Measurements from ENCODE around the gene XYLT2.
"Not testable (repeated sequence)": the region's sequence is repeated elsewhere in the genome, so short reads cannot be mapped to it uniquely, and the experiment has no call there.

XYLT2 gene

DNA sequence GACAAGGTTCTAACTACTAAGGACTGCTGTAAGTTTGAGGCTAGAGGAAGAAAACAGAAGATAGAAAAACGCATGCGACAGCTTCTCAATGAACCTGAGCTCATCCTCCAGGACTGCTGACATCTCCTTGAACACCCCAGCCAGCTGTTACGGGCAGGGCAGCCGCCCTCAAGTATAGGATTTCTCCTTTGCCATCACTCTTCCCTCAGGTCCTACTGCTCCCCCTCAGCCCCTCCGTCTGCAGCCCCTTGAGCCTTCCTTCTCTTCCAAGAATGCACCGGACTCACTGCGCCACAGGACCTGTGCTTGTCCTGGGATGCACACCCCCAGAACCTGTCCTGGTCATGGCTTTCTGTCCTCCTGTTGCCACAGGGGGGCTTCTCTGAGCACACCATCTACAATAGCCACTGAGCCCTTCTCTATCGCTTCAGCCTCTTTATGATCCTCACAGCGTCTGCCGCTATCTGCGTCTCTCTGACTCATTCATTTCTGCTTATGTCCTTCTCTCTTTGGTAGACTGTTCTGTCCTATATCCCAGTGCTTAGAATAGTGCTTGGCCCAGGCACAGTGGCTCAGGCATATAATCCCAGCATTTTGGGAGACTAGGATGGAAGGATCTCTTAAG, 15.7 kb upstream of the XYLT2 start:
- Mint-ChIP-seq H3K9me3 (no peaks in the 10 kb centered on the region), H3K27ac (no peak overlapping the region), H3K27me3 (peaks cover 20 to 32% of the 10 kb centered on the region in 2 donors), H3K4me3 (no peak overlapping the region), H3K36me3 (no peaks in the 10 kb centered on the region), H3K4me1 (peaks cover 8 to 11% of the 10 kb centered on the region in 2 donors)
- DNase-seq: no peak
- no peak for ATAC-seq (replicated peaks)

GRCh38 chr17:50331085-50331791, 14.7 kb upstream of the XYLT2 start:
- no peaks in the 10 kb centered on the region for H3K9me3 Mint-ChIP-seq
- peaks cover 8 to 11% of the 10 kb centered on the region in 2 donors for H3K4me1 Mint-ChIP-seq
- H3K4me3 Mint-ChIP-seq: no peak overlapping the region
- DNase-seq (no peak), ATAC-seq (replicated peaks) (peak; percentile 38 to 75)
- peaks cover 20 to 32% of the 10 kb centered on the region in 2 donors for H3K27me3 Mint-ChIP-seq
- no peaks in the 10 kb centered on the region for H3K36me3 Mint-ChIP-seq
- H3K27ac Mint-ChIP-seq: no peak overlapping the region

- Mint-ChIP-seq H3K4me1 (peaks cover 4 to 6% of the 10 kb centered on the region in 2 donors), H3K9me3 (no peaks in the 10 kb centered on the region), H3K36me3 (no peaks in the 10 kb centered on the region), H3K4me3 (no peak overlapping the region), H3K27ac (no peak overlapping the region), H3K27me3 (peaks cover 20 to 32% of the 10 kb centered on the region in 2 donors)
- no peak for DNase-seq
- ATAC-seq (replicated peaks): no peak
Measured at GRCh38 chr17:50332196-50332595, 13.7 kb upstream of the XYLT2 start.

- H3K27ac Mint-ChIP-seq; H3K4me3 Mint-ChIP-seq; H3K4me1 Mint-ChIP-seq; H3K9me3 Mint-ChIP-seq; ATAC-seq (replicated peaks); H3K36me3 Mint-ChIP-seq; DNase-seq: not testable (repeated sequence)
- H3K27me3 Mint-ChIP-seq: peaks cover 20 to 32% of the 10 kb centered on the region in 2 donors
Measured at GRCh38 chr17:50333291-50334057, 12.5 kb upstream of the XYLT2 start.

DNA sequence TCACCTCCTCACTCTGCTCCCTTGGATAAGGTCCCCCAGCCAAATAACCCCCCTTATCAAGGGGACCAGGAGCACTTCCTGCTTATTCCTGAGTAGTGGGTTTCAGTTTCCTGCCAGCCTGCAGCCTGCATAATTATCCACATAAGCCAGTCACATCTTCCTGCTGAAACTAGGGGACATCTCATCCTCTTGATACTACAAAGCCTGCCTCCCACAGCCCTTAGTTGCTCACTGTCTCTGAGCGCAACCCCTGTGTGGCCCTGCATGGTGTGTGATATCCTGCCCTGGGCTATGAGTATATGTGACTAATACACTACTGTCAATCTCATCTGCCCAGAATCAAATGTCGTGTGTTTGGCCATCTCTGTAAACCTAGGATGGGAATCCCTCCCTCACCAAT, 8.0 kb upstream of the XYLT2 start:
- peaks cover 11 to 17% of the 10 kb centered on the region in 2 donors for H3K9me3 Mint-ChIP-seq

GRCh38 chr17:50338645-50339044, 7.3 kb upstream of the XYLT2 start:
- Mint-ChIP-seq H3K27me3 (peaks cover 4 to 16% of the 10 kb centered on the region in 2 donors), H3K4me3 (no peak overlapping the region), H3K9me3 (peaks cover 11 to 17% of the 10 kb centered on the region in 2 donors), H3K4me1 (peaks cover 2 to 4% of the 10 kb centered on the region in 2 donors), H3K27ac (no peak overlapping the region), H3K36me3 (peaks cover 0 to 12% of the 10 kb centered on the region in 2 donors)
- DNase-seq (no peak), ATAC-seq (replicated peaks) (no peak)

More for the DNA sequence above, 8.0 kb upstream of the XYLT2 start:
- Mint-ChIP-seq H3K4me1 (peaks cover 2 to 6% of the 10 kb centered on the region in 2 donors), H3K4me3 (no peak overlapping the region), H3K27me3 (peaks cover 11 to 18% of the 10 kb centered on the region in 2 donors), H3K27ac (no peak overlapping the region), H3K36me3 (peaks cover 0 to 12% of the 10 kb centered on the region in 2 donors)
- ATAC-seq (replicated peaks) (no peak), DNase-seq (no peak)

DNA sequence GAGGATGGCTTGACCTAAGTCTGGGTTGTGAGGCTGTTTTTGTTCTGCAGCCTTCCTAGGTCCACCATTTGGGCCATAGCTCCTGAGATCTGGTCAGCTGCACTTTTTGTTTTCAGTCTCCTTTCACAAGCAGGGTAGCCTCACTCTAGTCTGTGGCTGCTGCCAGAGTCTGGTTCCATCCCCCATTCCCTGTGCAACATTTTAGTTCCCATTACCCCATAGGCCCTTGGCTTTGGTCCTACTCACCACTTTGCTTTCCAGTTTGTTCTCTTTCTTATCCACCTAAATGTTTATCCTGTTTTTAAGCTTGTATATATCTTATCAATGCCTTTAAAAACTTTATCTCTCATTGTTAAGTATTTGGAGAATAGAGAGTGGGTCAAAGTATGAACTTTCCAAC, 6.5 kb upstream of the XYLT2 start:
- peaks cover 0 to 13% of the 10 kb centered on the region in 2 donors for H3K27me3 Mint-ChIP-seq
- ATAC-seq (replicated peaks) (no peak), DNase-seq (no peak)
- peaks cover 11 to 17% of the 10 kb centered on the region in 2 donors for H3K9me3 Mint-ChIP-seq
- H3K27ac Mint-ChIP-seq: no peak overlapping the region
- no peaks in the 10 kb centered on the region for H3K4me1 Mint-ChIP-seq
- no peak overlapping the region for H3K4me3 Mint-ChIP-seq
- H3K36me3 Mint-ChIP-seq: peaks cover 0 to 12% of the 10 kb centered on the region in 2 donors

- no peak for ATAC-seq (replicated peaks)
- H3K27ac Mint-ChIP-seq: peak overlapping the region; percentile 93
- peak overlapping the region; percentile 93 to 96 for H3K4me3 Mint-ChIP-seq
- peaks cover 25 to 34% of the 10 kb centered on the region in 2 donors for H3K4me1 Mint-ChIP-seq
- peaks cover 0 to 2% of the 10 kb centered on the region in 2 donors for H3K36me3 Mint-ChIP-seq
- no peak for DNase-seq
- peaks cover 0 to 4% of the 10 kb centered on the region in 2 donors for H3K27me3 Mint-ChIP-seq
- no peaks in the 10 kb centered on the region for H3K9me3 Mint-ChIP-seq
Measured at GRCh38 chr17:50344731-50345365, 1.1 kb upstream of the XYLT2 start.

DNA sequence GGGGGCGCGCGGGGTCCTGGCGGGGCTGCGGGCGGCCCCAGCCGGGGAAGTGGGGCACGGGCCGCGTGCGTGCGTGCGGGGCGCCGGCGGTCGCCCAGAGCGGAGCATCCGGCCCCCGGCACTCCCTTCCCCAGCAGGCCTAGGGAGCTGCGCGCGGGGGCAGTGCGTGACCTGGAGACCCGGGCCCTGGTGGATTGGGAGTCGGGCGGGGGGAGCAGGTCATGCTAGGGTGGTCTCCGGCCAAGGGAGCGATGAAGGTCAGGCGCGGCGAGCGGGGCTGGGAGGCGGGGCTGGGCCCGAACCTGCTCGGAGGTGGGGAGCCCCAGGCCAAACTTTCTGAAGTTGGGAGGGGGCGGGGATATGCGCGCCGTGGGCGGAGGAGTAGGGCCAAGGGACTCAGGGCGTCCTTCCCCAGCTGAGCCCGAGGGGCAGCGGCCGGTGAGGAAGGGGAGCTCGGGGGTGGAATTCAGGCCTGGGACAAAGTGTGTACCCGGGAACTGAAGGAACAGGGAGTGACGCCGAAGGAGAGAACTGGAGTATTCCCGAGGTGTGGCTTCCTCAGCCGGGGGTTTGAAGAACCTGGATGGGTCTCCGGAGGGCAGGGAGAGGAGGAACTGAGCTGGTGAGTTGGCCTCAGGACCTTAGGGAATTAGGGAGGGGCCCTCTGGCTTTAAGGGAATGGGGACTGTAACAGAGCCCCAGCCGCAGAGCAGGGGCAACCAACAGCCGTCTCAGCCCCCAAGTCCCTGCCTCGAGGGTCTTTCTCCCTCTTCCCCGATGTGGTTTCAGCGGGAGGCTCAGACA, 589 bp downstream of the XYLT2 start:
- Mint-ChIP-seq H3K36me3 (peaks cover 2 to 4% of the 10 kb centered on the region in 2 donors), H3K27me3 (no peaks in the 10 kb centered on the region), H3K27ac (peak overlapping the region; percentile 94), H3K4me1 (peaks cover 31 to 42% of the 10 kb centered on the region in 2 donors), H3K4me3 (peak overlapping the region; percentile 93 to 96), H3K9me3 (no peaks in the 10 kb centered on the region)
- peak; percentile 74 to 76 for ATAC-seq (replicated peaks)
- peak; percentile 46 for DNase-seq

DNA sequence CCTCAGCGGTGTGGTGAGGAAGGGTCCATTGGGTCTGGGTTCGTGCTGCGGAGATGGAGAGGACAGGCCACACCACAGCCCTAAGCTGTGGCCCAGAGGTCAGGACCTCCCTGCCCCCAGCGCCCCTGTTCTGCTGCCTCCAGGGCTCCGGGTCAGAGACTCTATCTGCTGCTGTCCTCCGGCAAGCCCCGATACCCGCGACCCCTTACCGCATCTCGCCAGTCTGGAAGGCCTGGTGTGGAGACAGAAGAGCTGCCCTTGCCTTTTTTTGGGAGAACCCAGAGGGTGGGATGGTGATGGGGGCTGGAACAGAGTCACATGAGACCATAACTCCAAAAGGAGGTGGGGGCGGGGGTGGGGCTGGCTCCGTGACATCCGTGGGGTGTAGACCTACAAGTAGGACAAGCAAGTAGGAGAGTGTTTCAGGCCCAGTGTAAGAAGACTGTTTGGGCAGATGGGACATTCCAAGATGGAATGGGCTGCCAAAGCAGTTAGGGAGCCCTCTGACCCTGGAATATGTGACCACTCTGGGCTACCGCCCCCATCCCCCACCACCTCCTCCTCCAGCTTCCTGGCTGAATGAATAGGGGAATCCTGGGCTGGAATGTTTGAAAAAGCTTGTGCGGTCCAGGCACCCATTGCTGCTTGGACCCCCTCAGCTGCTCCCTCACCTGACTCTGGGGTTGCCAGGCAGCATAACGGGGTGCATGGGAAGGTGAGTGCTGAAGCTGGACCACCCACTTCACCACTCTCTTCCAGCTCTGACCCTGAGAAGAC, 1.4 kb downstream of the XYLT2 start:
- Mint-ChIP-seq H3K36me3 (peaks cover 2 to 9% of the 10 kb centered on the region in 2 donors), H3K27ac (peak overlapping the region; percentile 94), H3K9me3 (no peaks in the 10 kb centered on the region), H3K4me1 (peaks cover 35 to 42% of the 10 kb centered on the region in 2 donors), H3K27me3 (no peaks in the 10 kb centered on the region), H3K4me3 (peak overlapping the region; percentile 93 to 96)
- DNase-seq (no peak), ATAC-seq (replicated peaks) (no peak)

DNA sequence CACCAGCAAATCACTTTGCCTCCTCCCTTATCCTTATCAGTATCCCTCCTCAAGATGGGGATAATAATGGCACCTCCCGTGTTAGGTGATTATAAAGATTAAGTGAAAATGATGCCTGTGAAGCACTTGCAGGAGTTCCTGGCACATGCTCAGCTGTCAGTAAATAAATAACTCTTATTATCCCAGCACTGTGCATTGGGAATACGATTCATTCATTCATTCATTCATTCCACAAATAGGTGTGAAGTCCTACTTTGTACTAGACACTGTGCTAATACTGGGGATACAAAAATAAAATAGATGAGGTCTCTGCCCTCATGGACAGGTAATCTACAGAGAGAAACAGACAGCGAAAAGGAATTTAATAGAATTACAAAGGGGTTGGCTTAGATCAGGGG, 2.0 kb downstream of the XYLT2 start:
- H3K4me1 Mint-ChIP-seq: peaks cover 35 to 42% of the 10 kb centered on the region in 2 donors
- H3K9me3 Mint-ChIP-seq: no peaks in the 10 kb centered on the region
- H3K27ac Mint-ChIP-seq: peak overlapping the region; percentile 61
- H3K27me3 Mint-ChIP-seq: no peaks in the 10 kb centered on the region
- no peak for DNase-seq
- peaks cover 2 to 10% of the 10 kb centered on the region in 2 donors for H3K36me3 Mint-ChIP-seq
- peak overlapping the region; percentile 41 to 93 for H3K4me3 Mint-ChIP-seq
- ATAC-seq (replicated peaks): no peak

DNA sequence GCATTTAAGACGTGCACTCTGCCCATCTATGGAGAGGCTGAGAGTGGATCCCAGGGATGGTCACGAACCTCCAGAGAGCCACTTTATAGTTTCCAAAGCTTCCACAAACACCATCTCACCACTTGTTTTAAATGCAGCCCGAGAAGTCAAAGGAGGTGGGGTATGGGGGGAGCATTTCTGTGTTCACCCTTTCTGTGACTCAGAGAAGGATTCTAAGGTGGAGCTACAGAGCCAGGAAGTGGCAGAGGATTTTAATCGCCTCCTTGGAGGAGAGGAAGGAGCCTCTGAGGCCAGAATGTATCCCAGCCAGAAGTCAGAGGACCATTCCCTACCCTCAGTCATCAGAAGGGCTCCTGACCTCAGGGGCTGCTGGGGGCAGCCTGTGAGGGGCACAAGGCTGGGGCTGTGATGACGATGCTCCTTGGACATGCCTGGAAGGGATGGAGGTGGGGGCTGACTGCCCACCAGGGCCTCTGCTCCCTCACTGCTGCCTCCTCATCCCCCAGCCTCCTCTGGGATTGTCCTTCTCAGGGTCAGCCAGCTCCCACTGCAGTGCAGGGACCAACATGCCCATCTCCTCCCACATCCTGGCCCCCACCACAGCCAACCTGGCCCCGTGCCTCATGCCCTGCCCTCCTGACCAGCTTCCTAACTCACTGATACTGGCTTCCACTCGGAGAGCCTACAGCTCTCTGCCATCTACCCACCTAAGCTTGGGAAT, 2.8 kb downstream of the XYLT2 start:
- H3K27me3 Mint-ChIP-seq: no peaks in the 10 kb centered on the region
- peak overlapping the region; percentile 61 for H3K27ac Mint-ChIP-seq
- DNase-seq (no peak), ATAC-seq (replicated peaks) (no peak)
- H3K4me3 Mint-ChIP-seq: no peak overlapping the region
- H3K9me3 Mint-ChIP-seq: no peaks in the 10 kb centered on the region
- H3K4me1 Mint-ChIP-seq: peaks cover 35 to 49% of the 10 kb centered on the region in 2 donors
- H3K36me3 Mint-ChIP-seq: peaks cover 7 to 16% of the 10 kb centered on the region in 2 donors

Data from stimulated activated naive B cell treated with anti-CD40 and anti-IgM and Interleukin-4, amounts not matched to agents 10 μg/mL and 1 μg/mL and 100 μg/mL, for 72 hours (primary cell).